H1 (cell line): ENCODE data around the gene CCDC33. TPM values are rescaled to one million over a fixed set of nuclear protein-coding genes. Genes with fewer than 3 reads are reported as not detected.

Source experiments
- CTCF ChIA-PET: fragments of 300-600 bp; sonication (Branson Sonifier 250); formaldehyde crosslinking; loops from one replicate; lab custom pipeline; 2021; ENCODE audit not compliant: partially characterized antibody; lab: Charles Lee
- POLR2A ChIA-PET: fragments of 300-600 bp; sonication (Branson Sonifier 250); formaldehyde crosslinking; loops from one replicate; lab custom pipeline; 2021; ENCODE audit warnings: inconsistent platforms; ENCODE audit not compliant: partially characterized antibody; lab: Charles Lee
- DNase-seq, 2 experiments: peaks; one replicate each; pipeline versions ENCODE4 v3.0.0 to v3.0.0-alpha.2; 2010 to 2022; ENCODE audit warnings: low spot score in 2 of 2, low read depth in 1 of 2, mixed read lengths in 1 of 2
- FAIRE-seq: peaks from 2 replicates; lab custom pipeline; 2011; peaks lifted over from hg19 to GRCh38; lab: Jason Lieb, UNC
- H2AFZ ChIP-seq: 2 replicates; pipeline ENCODE4 v1.8.1; 2012; ENCODE audit warnings: low read length, inconsistent platforms
- H2AK5ac ChIP-seq: 2 replicates; pipeline ENCODE4 v1.6.1; 2013; ENCODE audit warnings: low read depth, low read length
- H2BK120ac ChIP-seq: replicated peaks from 2 replicates; pipeline ENCODE3; 2013; ENCODE audit warnings: low read depth, low read length, inconsistent platforms
- H2BK12ac ChIP-seq: 2 replicates; pipeline ENCODE4 v1.6.1; 2013; ENCODE audit warnings: low read depth, low read length
- H2BK15ac ChIP-seq: 2 replicates; pipeline ENCODE4 v1.6.1; 2013; ENCODE audit warnings: low read length
- H2BK20ac ChIP-seq: 2 replicates; pipeline ENCODE4 v1.6.1; 2013; ENCODE audit warnings: low read length
- H2BK5ac ChIP-seq: 2 replicates; pipeline ENCODE4 v1.6.1; 2013; ENCODE audit warnings: low read depth, low read length
- H3K14ac ChIP-seq: 2 replicates; pipeline ENCODE4 v1.6.1; 2013; ENCODE audit warnings: inconsistent platforms; ENCODE audit not compliant: insufficient read length
- H3K18ac ChIP-seq: 2 replicates; pipeline ENCODE4 v1.6.1; 2013; ENCODE audit warnings: low read length; ENCODE audit errors: extremely low read depth
- H3K23ac ChIP-seq: 2 replicates; pipeline ENCODE4 v1.6.1; 2013; ENCODE audit warnings: inconsistent platforms; ENCODE audit not compliant: insufficient read length
- H3K23me2 ChIP-seq: 2 replicates; pipeline ENCODE4 v1.6.1; 2013; ENCODE audit warnings: low read depth, low read length
- H3K27ac ChIP-seq: 2 replicates; pipeline ENCODE4 v1.6.1; 2011; ENCODE audit warnings: low read depth, low read length, inconsistent platforms
- H3K27me3 ChIP-seq, 4 experiments: replicated peaks in 1 of 4; 1 replicate in 1 of 4; 2 replicates in 3 of 4; pipeline versions ENCODE4 v1.6.1 to v1.8.1; 2011 to 2013; ENCODE audit warnings: low read length in 3 of 4, mild to moderate bottlenecking in 3 of 4, inconsistent platforms in 2 of 4, mixed read lengths in 2 of 4, moderate library complexity in 1 of 4; ENCODE audit not compliant: control insufficient read depth in 3 of 4, insufficient read depth in 3 of 4; ENCODE audit errors: extremely low read depth in 1 of 4
- H3K36me3 ChIP-seq, 4 experiments: 2 replicates each; pipeline versions ENCODE4 v1.6.1 to v1.8.1; 2011 to 2013; ENCODE audit warnings: mild to moderate bottlenecking in 4 of 4, low read length in 3 of 4, moderate library complexity in 2 of 4, control low read depth in 1 of 4, inconsistent platforms in 1 of 4; ENCODE audit not compliant: insufficient read depth in 4 of 4, control insufficient read depth in 2 of 4
- H3K4ac ChIP-seq: replicated peaks from 2 replicates; pipeline ENCODE3; 2013; ENCODE audit warnings: low read length, low read depth, mixed read lengths, inconsistent platforms; ENCODE audit not compliant: insufficient read length
- H3K4me1 ChIP-seq, 4 experiments: replicated peaks in 1 of 4; 1 replicate in 1 of 4; 2 replicates in 3 of 4; pipeline versions ENCODE4 v1.6.1 to v1.8.1; 2011 to 2013; ENCODE audit warnings: low read length in 3 of 4, inconsistent platforms in 2 of 4, mixed read lengths in 1 of 4; ENCODE audit not compliant: insufficient read depth in 4 of 4, control insufficient read depth in 3 of 4
- H3K4me2 ChIP-seq, 2 experiments: 2 replicates each; pipeline versions ENCODE4 v1.6.1 to v1.8.1; 2011 to 2013; ENCODE audit warnings: low read depth in 2 of 2, low read length in 2 of 2, control low read depth in 1 of 2, inconsistent platforms in 1 of 2, mild to moderate bottlenecking in 1 of 2; ENCODE audit not compliant: insufficient read depth in 1 of 2
- H3K4me3 ChIP-seq, 4 experiments: fragments of 200-600, 300-600 bp in 1 of 4; sonication (generic), shearing (Covaris generic), sonication (Bioruptor Twin) in 1 of 4; 2 replicates each; pipeline versions ENCODE4 v1.5.1 to v1.8.1; 2011 to 2016; ENCODE audit warnings: low read length in 4 of 4, low read depth in 3 of 4, control low read depth in 2 of 4, inconsistent platforms in 2 of 4, mild to moderate bottlenecking in 2 of 4, mixed read lengths in 1 of 4, moderate library complexity in 1 of 4; ENCODE audit not compliant: insufficient read depth in 2 of 4; ENCODE audit errors: extremely low read depth in 1 of 4
- H3K56ac ChIP-seq: replicated peaks from 2 replicates; pipeline ENCODE3; 2013; ENCODE audit warnings: low read depth, mild to moderate bottlenecking, mixed read lengths, low read length, inconsistent platforms; ENCODE audit not compliant: insufficient read length
- H3K79me1 ChIP-seq: 2 replicates; pipeline ENCODE4 v1.6.1; 2013; ENCODE audit warnings: low read depth, low read length, control low read depth
- H3K79me2 ChIP-seq, 2 experiments: 2 replicates each; pipeline versions ENCODE4 v1.6.1 to v1.8.1; 2012 to 2013; ENCODE audit warnings: low read length in 2 of 2, mild to moderate bottlenecking in 2 of 2, inconsistent platforms in 1 of 2; ENCODE audit not compliant: insufficient read depth in 2 of 2, control insufficient read depth in 1 of 2
- H3K9ac ChIP-seq, 4 experiments: replicated peaks in 1 of 4; 1 replicate in 1 of 4; 2 replicates in 3 of 4; pipeline versions ENCODE4 v1.6.1 to v1.8.1; 2011 to 2013; ENCODE audit warnings: low read depth in 3 of 4, low read length in 3 of 4, control low read depth in 2 of 4, mild to moderate bottlenecking in 2 of 4, moderate library complexity in 2 of 4, inconsistent platforms in 1 of 4; ENCODE audit errors: extremely low read depth in 1 of 4
- H3K9me3 ChIP-seq, 2 experiments: 2 replicates each; pipeline versions ENCODE4 v1.6.1 to v1.8.1; 2012 to 2013; ENCODE audit warnings: mild to moderate bottlenecking in 2 of 2, moderate library complexity in 2 of 2, control low read depth in 1 of 2, inconsistent platforms in 1 of 2, low read depth in 1 of 2, low read length in 1 of 2, mixed read lengths in 1 of 2; ENCODE audit not compliant: insufficient read depth in 2 of 2
- H4K20me1 ChIP-seq, 2 experiments: replicated peaks in 1 of 2; 2 replicates each; pipeline versions ENCODE3 to v1.8.1; 2011 to 2013; ENCODE audit warnings: inconsistent platforms in 2 of 2, low read length in 2 of 2, mild to moderate bottlenecking in 1 of 2; ENCODE audit not compliant: insufficient read depth in 2 of 2, control insufficient read depth in 1 of 2
- H4K5ac ChIP-seq: 2 replicates; pipeline ENCODE4 v1.6.1; 2013; ENCODE audit warnings: low read length, low read depth, mixed read lengths, inconsistent platforms; ENCODE audit not compliant: insufficient read length
- H4K8ac ChIP-seq: 2 replicates; pipeline ENCODE4 v1.8.0; 2013; ENCODE audit warnings: mild to moderate bottlenecking, moderate library complexity, low read length, inconsistent platforms; ENCODE audit not compliant: insufficient read depth; ENCODE audit errors: extremely low read depth
- H4K91ac ChIP-seq: replicated peaks from 2 replicates; pipeline ENCODE3; 2013; ENCODE audit warnings: low read length, mixed read lengths, inconsistent platforms; ENCODE audit not compliant: insufficient read length
- BRCA1 ChIP-seq: IDR thresholded peaks from 2 replicates; pipeline ENCODE4 v1.6.1; 2012; ENCODE audit warnings: low read depth, low read length, improper control_type of control experiment
- CEBPB ChIP-seq: IDR thresholded peaks from 2 replicates; pipeline ENCODE4 v1.6.1; 2012; ENCODE audit warnings: low read depth, low read length
- EP300 ChIP-seq, 2 experiments: IDR thresholded peaks; 1 replicate in 1 of 2; 2 replicates in 1 of 2; pipeline ENCODE4 v1.6.1; 2011 to 2012; ENCODE audit warnings: low read depth in 2 of 2, low read length in 2 of 2, mild to moderate bottlenecking in 2 of 2, borderline replicate concordance in 1 of 2, inconsistent platforms in 1 of 2, moderate library complexity in 1 of 2
- JUND ChIP-seq: IDR thresholded peaks from 2 replicates; pipeline ENCODE4 v1.6.1; 2011; ENCODE audit warnings: mild to moderate bottlenecking, improper control_type of control experiment, low read length
- POLR2AphosphoS5 ChIP-seq: IDR thresholded peaks from 2 replicates; pipeline ENCODE4 v1.6.1; 2011; ENCODE audit warnings: low read depth, low read length
- SAP30 ChIP-seq: fragments of 300-600 bp; sonication (generic); IDR thresholded peaks from 2 replicates; pipeline ENCODE4 v1.7.1; 2012; ENCODE audit warnings: low read length, moderate library complexity, mild to moderate bottlenecking, inconsistent platforms; ENCODE audit not compliant: insufficient read depth, insufficient replicate concordance
- SUZ12 ChIP-seq: fragments of 200-600 bp; sonication (generic); IDR thresholded peaks from 2 replicates; pipeline ENCODE4 v1.6.1; 2012; ENCODE audit warnings: mild to moderate bottlenecking, inconsistent platforms, low read length, moderate library complexity, mixed read lengths
- WGBS, 2 experiments: shearing (Covaris generic) in 1 of 2; methylation state at CpG; one replicate each; pipeline versions ENCODE4 v1.1.6 to v1.1.7; 2013 to 2015; ENCODE audit warnings: low lambda C conversion rate in 2 of 2, mixed read lengths in 2 of 2, inconsistent platforms in 1 of 2, low coverage in 1 of 2, missing lambda C conversion rate in 1 of 2; ENCODE audit not compliant: insufficient replicate concordance in 2 of 2, insufficient coverage in 1 of 2, insufficient read length in 1 of 2; ENCODE audit errors: extremely low coverage in 1 of 2, missing lambda C conversion rate in 1 of 2; 5-methylcytosine and 5-hydroxymethylcytosine counted together
- polyA plus RNA-seq, 7 experiments: library from polyadenylated mRNA; depleted of rRNA in 3 of 7; stranded (reverse) in 5 of 7; unstranded in 2 of 7; fragments of >200 nt in 5 of 7; fragments of 200-250 nt in 2 of 7; gene quantifications; 1 replicate in 5 of 7; 2 replicates in 1 of 7; 4 replicates in 1 of 7; pipeline versions ENCODE4 v1.2.1 to v1.2.3, GENCODE V29; 2011 to 2013; ENCODE audit warnings: missing spikeins in 2 of 7, mixed read lengths in 2 of 7
- total RNA-seq: library from RNA; stranded (reverse); fragmentation: NEBNext Ultra II Directional; extraction: Animal tissue kit (Norgen Biotek cat#: 25700); gene quantifications from 2 replicates; pipeline ENCODE4 v1.2.1, GENCODE V29; 2021

The CCDC33 gene
- total and polyA plus RNA-seq, 2 of the 8 experiments (the other 6 are each of a cell fraction or from before 2014, with no cell fraction given) = 2.0 to 2.7 TPM

GRCh38 chr15:74229686-74230085, 6.4 kb upstream of the CCDC33 start:
- WGBS, 2 experiments = 88% methylated on average over 3 of the region's 3 CpGs; no CpG with 5 or more reads in 1 of the 2 experiments
- Histone ChIP-seq H3K79me2 (no peaks in the 10 kb centered on the region), H3K79me1 (no peaks in the 10 kb centered on the region), H3K4ac (no peak overlapping the region), H3K4me2 (no peak overlapping the region), H3K9ac (no peak overlapping the region), H4K20me1 (no peaks in the 10 kb centered on the region), H3K27ac (no peak overlapping the region), H2BK12ac (peak overlapping the region; percentile 52; the same call in 1 of the 2 replicates), H3K56ac (no peak overlapping the region), H3K4me3 (no peak overlapping the region), H2BK15ac (no peak overlapping the region), H3K27me3 (peaks cover 9 to 49% (median 34%) of the 10 kb centered on the region in 4 experiments), H3K18ac (no peak overlapping the region), H4K91ac (no peak overlapping the region), H2BK5ac (no peak overlapping the region), H2AFZ (no peak overlapping the region), H4K5ac (no peak overlapping the region), H3K36me3 (no peaks in the 10 kb centered on the region), H3K4me1 (peaks cover 2 to 23% (median 12%) of the 10 kb centered on the region in 4 experiments), H3K14ac (no peak overlapping the region), H4K8ac (no peak overlapping the region), H2BK20ac (no peak overlapping the region), H3K23me2 (0 out of 2 replicates have a peak, but pooled peaks cover 2% of the 10 kb centered on the region), H2BK120ac (no peak overlapping the region), H3K9me3 (no peaks in the 10 kb centered on the region), H2AK5ac (no peak overlapping the region), H3K23ac (no peak overlapping the region)
- DNase-seq (no peak), FAIRE-seq (no peak)
- CTCF ChIA-PET = interaction anchor here (0.8 to 2.4 kb wide), 5 partner anchors 13 to 122 kb away, joined by 3 to 8 read pairs (median 5); no protein-coding TSS in a partner anchor
- POLR2A ChIA-PET = no interaction called here
- TF ChIP-seq CEBPB = no peak
- TF ChIP-seq BRCA1 = no peak
- TF ChIP-seq JUND = no peak
- no peak for TF ChIP-seq POLR2AphosphoS5
- TF ChIP-seq SAP30 = no peak
- TF ChIP-seq SUZ12 = no peak
- TF ChIP-seq EP300 (IDR thresholded peaks at IDR 0.05; ENCODE audit: borderline replicate concordance in 1 of 2, low read depth in 2 of 2, low read length in 2 of 2) = no peak
